ENCODE measurements around the gene PPP5C. TPM values are rescaled to one million over a fixed set of nuclear protein-coding genes. Genes with fewer than 3 reads are reported as not detected.

Gene PPP5C
- total and polyA plus RNA-seq, 2 of the 13 experiments (the other 11 are each of a cell fraction or from before 2014, with no cell fraction given), result 41.6 to 67.9 TPM

- Histone ChIP-seq H3K79me2 (ENCODE audit: insufficient read depth, low read length) (no peaks in the 10 kb centered on the region), H4K20me1 (ENCODE audit: insufficient read depth, low read length) (no peaks in the 10 kb centered on the region), H3K27ac (ENCODE audit: extremely low read length, insufficient read depth, low read length) (no peak overlapping the region), H3K9ac (ENCODE audit: insufficient read depth, low read depth, low read length) (no peak overlapping the region), H3K27me3 (ENCODE audit: control insufficient read depth in 1 of 2, insufficient read depth in 2 of 2, low read length in 2 of 2) (no peaks in the 10 kb centered on the region; a peak in 1 of 5 replicates), H3K9me3 (ENCODE audit: low read length) (no peaks in the 10 kb centered on the region), H3K4me1 (ENCODE audit: insufficient read depth, low read length) (peaks cover 1% of the 10 kb centered on the region), H3K4me3 (replicated peaks in 1 of 3; ENCODE audit: insufficient read depth in 1 of 3, low read depth in 2 of 3, low read length in 3 of 3) (no peak overlapping the region), H3K36me3 (replicated peaks in 1 of 2; ENCODE audit: control insufficient read depth in 1 of 2, insufficient read depth in 2 of 2, low read length in 2 of 2) (no peaks in the 10 kb centered on the region), H3K4me2 (ENCODE audit: low read depth, low read length) (no peak overlapping the region), H2AFZ (ENCODE audit: low read length) (no peak overlapping the region)
- POLR2A ChIA-PET, result no interaction called here
- TF ChIP-seq JUND (CRISPR knock-in tag; IDR thresholded peaks at IDR 0.05), result no peak
- TF ChIP-seq NCOR1 (IDR thresholded peaks at IDR 0.05; ENCODE audit: borderline replicate concordance, low read length), result no peak
- TF ChIP-seq ARID4A (CRISPR knock-in tag; IDR thresholded peaks at IDR 0.05; ENCODE audit: borderline replicate concordance), result no peak
- no peak for TF ChIP-seq AHR (CRISPR knock-in tag; IDR thresholded peaks at IDR 0.05)
- DNase-seq (ENCODE audit: low spot score), result no peak
- FAIRE-seq, result no peak
- intact Hi-C loops (cut with micrococcal nuclease; ENCODE audit: unreplicated experiment), result no loop called here
- in situ Hi-C loops (cut with HindIII; ENCODE audit: extremely low pct_ligation_motif_present, low pct_unique_long_range_greater_than_20kb), result no loop called here
- no peak for ATAC-seq
- BruUV-seq (replicated peaks), result no TSS peak
- CTCF ChIA-PET (ENCODE audit: low intra/inter-chr PET ratio, low total read pairs), result no interaction called here
- 35% methylated on average over 8 of the region's 10 CpGs for WGBS (ENCODE audit: low lambda C conversion rate)
These were observed 7.4 kb upstream of the PPP5C start for GRCh38 chr19:46339446-46339845.
